Ramos (cell line): ENCODE measurements around the gene ALDH5A1.

Experiments
- in situ Hi-C: fragments of 300-500 bp; cut with MboI; formaldehyde crosslinking; loops from one replicate; pipeline ENCODE4 v1.14.3; 2022; ENCODE audit warnings: low sequenced_read_pairs; ENCODE audit not compliant: unreplicated experiment

ALDH5A1 gene

GRCh38 chr6:24494821-24495795 lies at the start of gene ALDH5A1:
Gene ALDH5A1, plus strand, starts transcription at chr6:24494969. Its CDS starts 28 bp downstream, at chr6:24494997.
- in situ Hi-C loops, result no loop called here

GRCh38 chr6:24445704-24446103 lies 49.1 kb upstream of the ALDH5A1 start:
- in situ Hi-C loops, result no loop called here

- in situ Hi-C loops, result no loop called here
These were observed 48.1 kb upstream of the ALDH5A1 start for GRCh38 chr6:24446670-24447069.

GRCh38 chr6:24448396-24448795 lies 46.4 kb upstream of the ALDH5A1 start:
- in situ Hi-C loops, result no loop called here

- in situ Hi-C loops, result no loop called here
These were observed 45.8 kb upstream of the ALDH5A1 start for GRCh38 chr6:24448828-24449525.

GRCh38 chr6:24451581-24452388 lies 43.0 kb upstream of the ALDH5A1 start:
- in situ Hi-C loops, result no loop called here

- in situ Hi-C loops, result no loop called here
These were observed 40.8 kb upstream of the ALDH5A1 start for GRCh38 chr6:24453921-24454320.

- in situ Hi-C loops, result no loop called here
These were observed 40.3 kb upstream of the ALDH5A1 start for GRCh38 chr6:24454452-24454851.

GRCh38 chr6:24455061-24455460 lies 39.7 kb upstream of the ALDH5A1 start:
- in situ Hi-C loops, result no loop called here

GRCh38 chr6:24458134-24458533 lies 36.6 kb upstream of the ALDH5A1 start:
- in situ Hi-C loops, result no loop called here

- in situ Hi-C loops, result no loop called here
These were observed 35.8 kb upstream of the ALDH5A1 start for GRCh38 chr6:24458941-24459340.

- in situ Hi-C loops, result no loop called here
These were observed 33.8 kb upstream of the ALDH5A1 start for GRCh38 chr6:24460966-24461365.

- in situ Hi-C loops, result no loop called here
These were observed 30.3 kb upstream of the ALDH5A1 start for GRCh38 chr6:24464253-24465038.

- in situ Hi-C loops, result no loop called here
These were observed 25.0 kb upstream of the ALDH5A1 start for GRCh38 chr6:24469811-24470210.

- in situ Hi-C loops, result no loop called here
These were observed 22.6 kb upstream of the ALDH5A1 start for GRCh38 chr6:24472181-24472580.

- in situ Hi-C loops, result no loop called here
These were observed 18.1 kb upstream of the ALDH5A1 start for GRCh38 chr6:24476631-24477030.

- in situ Hi-C loops, result no loop called here
These were observed 17.7 kb upstream of the ALDH5A1 start for GRCh38 chr6:24477070-24477469.

GRCh38 chr6:24478903-24479302 lies 15.9 kb upstream of the ALDH5A1 start:
- in situ Hi-C loops, result no loop called here

- in situ Hi-C loops, result no loop called here
These were observed 14.1 kb upstream of the ALDH5A1 start for GRCh38 chr6:24480705-24481104.

GRCh38 chr6:24481449-24481848 lies 13.3 kb upstream of the ALDH5A1 start:
- in situ Hi-C loops, result no loop called here
